ENCODE measurements around the gene TAS1R3. TPM values are rescaled to one million over a fixed set of nuclear protein-coding genes. Genes with fewer than 3 reads are reported as not detected.

TAS1R3 gene
- 0.15 and 0.35 TPM in 2 replicates for total RNA-seq (ENCODE audit: low replicate concordance)

DNA sequence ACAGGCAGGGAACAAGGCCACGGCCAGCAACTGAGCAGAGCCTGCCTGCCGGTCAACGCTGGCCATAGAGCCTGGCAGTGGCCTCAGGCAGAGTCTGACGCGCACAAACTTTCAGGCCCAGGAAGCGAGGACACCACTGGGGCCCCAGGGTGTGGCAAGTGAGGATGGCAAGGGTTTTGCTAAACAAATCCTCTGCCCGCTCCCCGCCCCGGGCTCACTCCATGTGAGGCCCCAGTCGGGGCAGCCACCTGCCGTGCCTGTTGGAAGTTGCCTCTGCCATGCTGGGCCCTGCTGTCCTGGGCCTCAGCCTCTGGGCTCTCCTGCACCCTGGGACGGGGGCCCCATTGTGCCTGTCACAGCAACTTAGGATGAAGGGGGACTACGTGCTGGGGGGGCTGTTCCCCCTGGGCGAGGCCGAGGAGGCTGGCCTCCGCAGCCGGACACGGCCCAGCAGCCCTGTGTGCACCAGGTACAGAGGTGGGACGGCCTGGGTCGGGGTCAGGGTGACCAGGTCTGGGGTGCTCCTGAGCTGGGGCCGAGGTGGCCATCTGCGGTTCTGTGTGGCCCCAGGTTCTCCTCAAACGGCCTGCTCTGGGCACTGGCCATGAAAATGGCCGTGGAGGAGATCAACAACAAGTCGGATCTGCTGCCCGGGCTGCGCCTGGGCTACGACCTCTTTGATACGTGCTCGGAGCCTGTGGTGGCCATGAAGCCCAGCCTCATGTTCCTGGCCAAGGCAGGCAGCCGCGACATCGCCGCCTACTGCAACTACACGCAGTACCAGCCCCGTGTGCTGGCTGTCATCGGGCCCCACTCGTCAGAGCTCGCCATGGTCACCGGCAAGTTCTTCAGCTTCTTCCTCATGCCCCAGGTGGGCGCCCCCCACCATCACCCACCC is at the start of gene TAS1R3:
TAS1R3 (plus strand) TSS at position 213 of the 898 bp plus-strand sequence; CDS start at position 279, 66 bp downstream.

DNA sequence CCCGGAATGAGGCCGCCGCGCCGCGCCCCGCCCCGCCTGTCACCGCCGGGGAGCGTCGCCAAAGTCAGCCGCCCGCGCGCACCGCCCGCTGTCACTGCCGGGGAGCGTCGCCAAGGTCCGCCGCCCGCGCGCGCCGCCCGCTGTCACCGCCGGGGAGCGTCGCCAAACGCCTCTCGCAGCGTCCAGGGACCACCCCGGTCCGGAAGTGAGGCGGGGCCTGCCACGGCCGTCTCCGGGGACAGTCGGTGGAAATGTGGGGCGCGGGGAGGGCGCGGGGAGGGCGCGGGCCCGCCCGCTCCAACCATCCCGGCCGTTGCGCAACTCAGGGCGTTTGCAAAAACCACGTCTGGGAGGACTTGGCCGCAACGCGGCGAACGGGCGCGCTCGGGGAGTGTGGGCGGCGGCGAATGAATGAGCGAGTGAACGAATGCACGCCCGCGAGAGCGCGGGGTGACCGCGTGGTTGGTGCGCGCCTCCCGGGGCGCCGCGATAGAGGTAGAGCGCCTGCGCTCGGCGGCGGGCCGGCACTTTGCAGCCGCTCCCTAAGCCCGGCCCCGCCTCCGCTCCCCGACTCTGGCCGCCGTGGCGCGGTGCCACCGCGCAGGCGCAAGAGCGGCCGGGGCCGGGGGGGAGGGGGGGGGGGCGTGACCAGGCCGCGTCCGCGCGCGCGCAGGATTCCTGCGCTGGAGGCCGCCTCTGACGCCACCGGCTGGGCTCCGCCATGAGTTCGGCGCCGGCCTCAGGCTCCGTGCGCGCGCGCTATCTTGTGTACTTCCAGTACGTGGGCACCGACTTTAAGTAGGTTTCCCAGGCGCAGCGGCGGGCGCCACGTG is 22.9 kb upstream of the TAS1R3 start, which contains the start of the genes ACAP3 and PUSL1:
ACAP3 (minus strand) TSS at position 8 of the 833 bp plus-strand sequence. CDS start 115 bp downstream, outside the sequence.
PUSL1 (plus strand) TSS at position 675 of the 833 bp plus-strand sequence; CDS start at position 722, 47 bp downstream.

GRCh38 chr1:1324524-1325287 is 6.4 kb upstream of the TAS1R3 start, which contains the start of the genes CPTP and INTS11:
Gene CPTP, plus strand, starts transcription at chr1:1324802. Its CDS starts 2,109 bp downstream, at chr1:1326911.
Gene INTS11, minus strand, starts transcription at chr1:1324660. Its CDS starts 52 bp downstream, at chr1:1324608.

GRCh38 chr1:1349256-1350012 is 18.4 kb downstream of the TAS1R3 start, which contains the start of gene DVL1:
Gene DVL1, minus strand, starts transcription at chr1:1349418. Its CDS starts 353 bp downstream, at chr1:1349065.

DNA sequence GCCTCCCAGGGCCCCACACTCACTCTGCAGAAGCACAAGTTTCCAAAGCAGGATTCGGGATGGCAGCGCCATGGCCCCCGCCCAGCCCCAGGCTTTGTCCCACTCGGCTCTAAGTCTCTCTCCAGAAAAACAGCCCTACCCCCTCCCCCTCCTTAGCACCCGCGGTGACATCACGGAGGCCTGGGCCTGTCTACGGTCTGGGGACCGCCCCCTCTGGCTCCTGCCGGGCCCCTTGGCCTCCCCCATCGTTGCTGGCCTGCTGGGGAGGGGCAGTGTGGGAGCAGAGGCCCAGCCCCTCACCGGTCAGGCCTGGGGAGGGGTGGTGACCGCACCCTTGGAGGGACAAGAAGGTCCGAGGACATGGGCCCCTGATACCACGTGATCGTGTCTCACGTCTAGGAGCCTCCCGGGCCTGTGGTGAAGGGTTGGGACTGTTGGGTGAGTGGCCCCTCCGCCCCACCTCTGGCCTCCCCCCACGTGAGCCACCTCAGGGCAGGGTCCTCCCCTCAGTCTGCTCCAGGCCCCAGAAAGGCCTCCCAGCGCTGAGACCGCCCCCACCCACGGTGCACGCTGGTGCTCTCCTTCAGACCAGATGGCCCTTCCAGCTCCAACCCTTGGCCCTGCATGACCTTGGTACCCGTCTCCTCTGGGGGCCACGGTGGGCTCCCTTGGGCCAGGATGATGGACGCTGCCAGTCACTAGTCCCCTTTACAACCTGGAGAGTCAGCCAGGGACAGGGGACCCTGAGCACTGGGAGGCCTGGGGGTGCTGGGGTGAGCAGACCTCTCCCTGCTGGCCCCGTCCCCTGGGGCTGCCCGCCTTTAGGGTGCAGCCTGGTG is 27.6 kb downstream of the TAS1R3 start, which contains the start of gene MXRA8:
MXRA8 (minus strand) TSS at position 123 of the 839 bp plus-strand sequence; CDS start at position 72, 51 bp downstream.

GRCh38 chr1:1374929-1375662 is 44.0 kb downstream of the TAS1R3 start, which contains the start of gene AURKAIP1:
Gene AURKAIP1, minus strand, starts transcription at chr1:1375207. Its CDS starts 451 bp downstream, at chr1:1374756.

Other genes with a start within 250 kb of the TAS1R3 start
- 2.1 and 3.7 TPM in 2 replicates for gene C1orf159, start 215.2 kb upstream of the TAS1R3 start, total RNA-seq (ENCODE audit: low replicate concordance)
- not detected in 2 replicates for gene TTLL10, start 157.4 kb upstream of the TAS1R3 start, total RNA-seq (ENCODE audit: low replicate concordance)
- gene TNFRSF18, start 124.7 kb upstream of the TAS1R3 start, total RNA-seq (ENCODE audit: low replicate concordance): not detected in 2 replicates
- not detected in 2 replicates for gene TNFRSF4, start 117.1 kb upstream of the TAS1R3 start, total RNA-seq (ENCODE audit: low replicate concordance)
- 100 and 148 TPM in 2 replicates for gene SDF4, start 99.3 kb upstream of the TAS1R3 start, total RNA-seq (ENCODE audit: low replicate concordance)
- 9.9 and 24.7 TPM in 2 replicates for gene B3GALT6, start 99.0 kb upstream of the TAS1R3 start, total RNA-seq (ENCODE audit: low replicate concordance)
- 0.35 and 0.53 TPM in 2 replicates for gene C1QTNF12, start 84.6 kb upstream of the TAS1R3 start, total RNA-seq (ENCODE audit: low replicate concordance)
- gene UBE2J2, start 57.4 kb upstream of the TAS1R3 start, total RNA-seq (ENCODE audit: low replicate concordance): 9.9 and 30.1 TPM in 2 replicates
- gene SCNN1D, start 50.8 kb upstream of the TAS1R3 start, total RNA-seq (ENCODE audit: low replicate concordance): 0.38 and 0.47 TPM in 2 replicates
- 22.7 and 64.0 TPM in 2 replicates for gene ACAP3, start 23.4 kb upstream of the TAS1R3 start, total RNA-seq (ENCODE audit: low replicate concordance)
- 4.7 and 14.8 TPM in 2 replicates for gene PUSL1, start 22.7 kb upstream of the TAS1R3 start, total RNA-seq (ENCODE audit: low replicate concordance)
- gene INTS11, start 6.6 kb upstream of the TAS1R3 start, total RNA-seq (ENCODE audit: low replicate concordance): 52.0 and 105 TPM in 2 replicates
- gene CPTP, start 6.5 kb upstream of the TAS1R3 start, total RNA-seq (ENCODE audit: low replicate concordance): 4.3 and 8.5 TPM in 2 replicates
- gene DVL1, start 18.1 kb downstream of the TAS1R3 start, total RNA-seq (ENCODE audit: low replicate concordance): 72.2 and 104 TPM in 2 replicates
- gene MXRA8, start 27.3 kb downstream of the TAS1R3 start, total RNA-seq (ENCODE audit: low replicate concordance): 200 and 222 TPM in 2 replicates
- 51.0 and 109 TPM in 2 replicates for gene AURKAIP1, start 43.9 kb downstream of the TAS1R3 start, total RNA-seq (ENCODE audit: low replicate concordance)
- 92.2 and 99.7 TPM in 2 replicates for gene CCNL2, start 68.1 kb downstream of the TAS1R3 start, total RNA-seq (ENCODE audit: low replicate concordance)
- gene MRPL20, start 76.0 kb downstream of the TAS1R3 start, total RNA-seq (ENCODE audit: low replicate concordance): 59.4 and 118 TPM in 2 replicates
- 0.23 TPM in 2 replicates for gene ANKRD65, start 90.0 kb downstream of the TAS1R3 start, total RNA-seq (ENCODE audit: low replicate concordance)
- gene VWA1, start 104.4 kb downstream of the TAS1R3 start, total RNA-seq (ENCODE audit: low replicate concordance): 1.5 and 1.6 TPM in 2 replicates
- gene ATAD3C, start 118.4 kb downstream of the TAS1R3 start, total RNA-seq (ENCODE audit: low replicate concordance): under 0.01 and 0.15 TPM in 2 replicates
- 15.9 and 18.1 TPM in 2 replicates for gene ATAD3B, start 140.5 kb downstream of the TAS1R3 start, total RNA-seq (ENCODE audit: low replicate concordance)
- gene ATAD3A, start 180.9 kb downstream of the TAS1R3 start, total RNA-seq (ENCODE audit: low replicate concordance): 20.5 and 40.8 TPM in 2 replicates
- gene TMEM240, start 209.3 kb downstream of the TAS1R3 start, total RNA-seq (ENCODE audit: low replicate concordance): 1.6 and 5.6 TPM in 2 replicates
- 24.2 and 47.0 TPM in 2 replicates for gene SSU72, start 243.6 kb downstream of the TAS1R3 start, total RNA-seq (ENCODE audit: low replicate concordance)